Panc1 (cell line): ENCODE results near the gene KDM1B. TPM values are rescaled to one million over a fixed set of nuclear protein-coding genes. Genes with fewer than 3 reads are reported as not detected.

ENCODE experiments used
- ATAC-seq: fragments of 200-7000 bp; cut with Tn5 transposase; 2 replicates; pipeline ENCODE4 v1.9.1; 2020; ENCODE audit warnings: mild to moderate bottlenecking, moderate library complexity
- BruUV-seq: library from RNA; stranded (reverse); fragments of 400-500 nt; replicated peaks from 2 replicates; lab custom pipeline; 2021; lab: Mats Ljungman, UMichigan
- CTCF ChIA-PET: fragments of 300-600 bp; sonication (Branson Sonifier 250); formaldehyde crosslinking; loops from one replicate; lab custom pipeline; 2022; ENCODE audit warnings: antibody characterized with exemption; lab: Charles Lee
- POLR2A ChIA-PET: fragments of 300-600 bp; sonication (Branson Sonifier 250); formaldehyde crosslinking; loops from one replicate; lab custom pipeline; 2022; ENCODE audit warnings: antibody characterized with exemption; lab: Charles Lee
- DNase-seq: peaks from one replicate; pipeline ENCODE4 v3.0.0-alpha.2; 2010; ENCODE audit warnings: low read depth, low spot score
- H3K27ac ChIP-seq: 2 replicates; pipeline ENCODE4 v1.5.1; 2011; ENCODE audit warnings: mild to moderate bottlenecking, low read length, inconsistent platforms
- H3K27me3 ChIP-seq: fragments of 200-500 bp; sonication (Bioruptor generic); 2 replicates; pipeline ENCODE4 v1.6.0; 2014; ENCODE audit warnings: low read length, inconsistent platforms; ENCODE audit not compliant: control insufficient read depth, insufficient read depth
- H3K36me3 ChIP-seq: fragments of 200-500 bp; sonication (Bioruptor generic); 2 replicates; pipeline ENCODE4 v1.5.1; 2014; ENCODE audit warnings: inconsistent platforms, mild to moderate bottlenecking, low read length, moderate library complexity; ENCODE audit not compliant: control insufficient read depth, insufficient read depth
- H3K4me1 ChIP-seq: 2 replicates; pipeline ENCODE4 v1.5.1; 2011; ENCODE audit warnings: inconsistent platforms, mild to moderate bottlenecking, low read length, moderate library complexity; ENCODE audit not compliant: control insufficient read depth, insufficient read depth
- H3K4me3 ChIP-seq, 2 experiments: 2 replicates each; pipeline ENCODE4 v1.5.1; 2011 to 2012; ENCODE audit warnings: low read depth in 2 of 2, low read length in 2 of 2, mild to moderate bottlenecking in 2 of 2, inconsistent platforms in 1 of 2, moderate library complexity in 1 of 2
- H3K9me3 ChIP-seq: fragments of 200-500 bp; sonication (Bioruptor generic); 2 replicates; pipeline ENCODE4 v1.5.1; 2014; ENCODE audit warnings: low read depth, mild to moderate bottlenecking, inconsistent platforms, low read length, moderate library complexity; ENCODE audit not compliant: control insufficient read depth, insufficient read depth
- POLR2AphosphoS5 ChIP-seq: IDR thresholded peaks from 2 replicates; pipeline ENCODE4 v1.6.1; 2012; ENCODE audit warnings: mild to moderate bottlenecking, low read depth, low read length, moderate library complexity
- REST ChIP-seq, 2 experiments: IDR thresholded peaks; 2 replicates each; pipeline ENCODE4 v1.6.1; 2011 to 2012; ENCODE audit warnings: low read depth in 2 of 2, control low read depth in 1 of 2, low read length in 1 of 2, mild to moderate bottlenecking in 1 of 2, moderate library complexity in 1 of 2; ENCODE audit not compliant: insufficient read depth in 1 of 2
- SIN3A ChIP-seq: IDR thresholded peaks from 2 replicates; pipeline ENCODE4 v1.6.1; 2012; ENCODE audit warnings: low read depth, mild to moderate bottlenecking, low read length, moderate library complexity, borderline replicate concordance; ENCODE audit not compliant: insufficient read depth
- TCF7L2 ChIP-seq: IDR thresholded peaks from 2 replicates; pipeline ENCODE4 v1.6.1; 2011; ENCODE audit warnings: mild to moderate bottlenecking, low read depth, low read length, inconsistent platforms
- in situ Hi-C: cut with HindIII; loops from 2 replicates; pipeline ENCODE4 v1.10.0; 2016; ENCODE audit warnings: low sequenced_read_pairs, low pct_unique_long_range_greater_than_20kb
- intact Hi-C: fragments of 100-400 bp; cut with micrococcal nuclease; formaldehyde crosslinking; loops from one replicate; pipeline ENCODE4 v1.10.0; 2022; ENCODE audit not compliant: unreplicated experiment
- total RNA-seq: library from RNA; stranded (reverse); gene quantifications from one replicate; pipeline ENCODE4 v1.2.1, GENCODE V29; 2021; ENCODE audit not compliant: unreplicated experiment
- TF ChIP-seq, protein P1 (sequence below): fragments of 450-650 bp; IDR thresholded peaks from 2 replicates; pipeline ENCODE4 v1.5.1; 2017; ENCODE audit warnings: mild to moderate bottlenecking

KDM1B gene
- total RNA-seq, 1 experiment from 2014 or later = 27.1 TPM

DNA sequence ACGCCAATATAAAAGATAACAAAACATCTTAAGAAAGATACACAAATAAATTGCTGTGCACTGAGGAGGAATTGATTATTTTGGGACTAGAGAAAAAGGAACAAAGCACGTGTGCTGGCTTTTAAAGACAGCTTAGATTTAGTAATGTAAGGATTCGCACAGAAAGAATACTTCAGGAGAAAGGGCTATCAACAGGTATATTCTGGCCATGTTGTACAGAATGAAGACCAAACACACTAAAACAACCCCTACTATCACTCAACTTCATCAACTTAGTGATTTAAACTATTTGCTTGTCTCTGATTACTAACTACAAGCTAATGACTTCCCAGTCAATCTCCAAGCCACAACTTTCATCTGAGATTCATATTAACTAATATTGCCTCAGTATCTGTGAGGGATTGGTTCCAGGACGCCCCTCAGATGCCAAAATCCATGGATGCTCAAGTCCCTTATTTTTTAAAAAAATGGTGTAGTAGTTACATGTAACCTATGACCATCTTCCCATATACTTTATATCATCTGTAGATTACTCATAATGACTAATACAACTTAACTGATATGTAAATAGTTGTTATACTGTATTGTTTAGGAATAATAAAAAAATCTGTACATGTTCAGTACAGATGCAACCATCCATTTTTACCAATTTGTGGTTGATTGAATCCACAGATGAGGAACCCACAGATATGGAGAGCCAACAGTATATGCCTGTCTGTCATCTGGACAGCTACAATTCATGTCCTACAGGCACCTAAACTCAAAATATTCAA is 104.6 kb downstream of the KDM1B start:
- no peaks in the 10 kb centered on the region for H3K9me3 ChIP-seq
- no peaks in the 10 kb centered on the region for H3K27me3 ChIP-seq
- H3K4me1 ChIP-seq = peaks cover 23% of the 10 kb centered on the region
- peak overlapping the region; percentile 88 for H3K27ac ChIP-seq
- no TSS peak for BruUV-seq
- H3K4me3 ChIP-seq = no peak overlapping the region; a peak in 1 of 4 replicates
- in situ Hi-C loops (no loop called here), intact Hi-C loops (no loop called here)
- ChIA-PET POLR2A (interaction anchor here (0.6 kb wide), 2 partner anchors 247 to 379 kb away, joined by 3 to 4 read pairs; no protein-coding TSS in a partner anchor), CTCF (interaction anchor here (0.5 kb wide), 1 partner anchor 35 kb away, joined by 8 read pairs; no protein-coding TSS in a partner anchor)
- no peak for DNase-seq
- H3K36me3 ChIP-seq = peaks cover 32% of the 10 kb centered on the region
- no peak for TF ChIP-seq POLR2AphosphoS5
- TF ChIP-seq, protein P1, sequence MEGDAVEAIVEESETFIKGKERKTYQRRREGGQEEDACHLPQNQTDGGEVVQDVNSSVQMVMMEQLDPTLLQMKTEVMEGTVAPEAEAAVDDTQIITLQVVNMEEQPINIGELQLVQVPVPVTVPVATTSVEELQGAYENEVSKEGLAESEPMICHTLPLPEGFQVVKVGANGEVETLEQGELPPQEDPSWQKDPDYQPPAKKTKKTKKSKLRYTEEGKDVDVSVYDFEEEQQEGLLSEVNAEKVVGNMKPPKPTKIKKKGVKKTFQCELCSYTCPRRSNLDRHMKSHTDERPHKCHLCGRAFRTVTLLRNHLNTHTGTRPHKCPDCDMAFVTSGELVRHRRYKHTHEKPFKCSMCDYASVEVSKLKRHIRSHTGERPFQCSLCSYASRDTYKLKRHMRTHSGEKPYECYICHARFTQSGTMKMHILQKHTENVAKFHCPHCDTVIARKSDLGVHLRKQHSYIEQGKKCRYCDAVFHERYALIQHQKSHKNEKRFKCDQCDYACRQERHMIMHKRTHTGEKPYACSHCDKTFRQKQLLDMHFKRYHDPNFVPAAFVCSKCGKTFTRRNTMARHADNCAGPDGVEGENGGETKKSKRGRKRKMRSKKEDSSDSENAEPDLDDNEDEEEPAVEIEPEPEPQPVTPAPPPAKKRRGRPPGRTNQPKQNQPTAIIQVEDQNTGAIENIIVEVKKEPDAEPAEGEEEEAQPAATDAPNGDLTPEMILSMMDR = no peak
- no peak for TF ChIP-seq TCF7L2
- TF ChIP-seq SIN3A = no peak
- no peak for ATAC-seq

DNA sequence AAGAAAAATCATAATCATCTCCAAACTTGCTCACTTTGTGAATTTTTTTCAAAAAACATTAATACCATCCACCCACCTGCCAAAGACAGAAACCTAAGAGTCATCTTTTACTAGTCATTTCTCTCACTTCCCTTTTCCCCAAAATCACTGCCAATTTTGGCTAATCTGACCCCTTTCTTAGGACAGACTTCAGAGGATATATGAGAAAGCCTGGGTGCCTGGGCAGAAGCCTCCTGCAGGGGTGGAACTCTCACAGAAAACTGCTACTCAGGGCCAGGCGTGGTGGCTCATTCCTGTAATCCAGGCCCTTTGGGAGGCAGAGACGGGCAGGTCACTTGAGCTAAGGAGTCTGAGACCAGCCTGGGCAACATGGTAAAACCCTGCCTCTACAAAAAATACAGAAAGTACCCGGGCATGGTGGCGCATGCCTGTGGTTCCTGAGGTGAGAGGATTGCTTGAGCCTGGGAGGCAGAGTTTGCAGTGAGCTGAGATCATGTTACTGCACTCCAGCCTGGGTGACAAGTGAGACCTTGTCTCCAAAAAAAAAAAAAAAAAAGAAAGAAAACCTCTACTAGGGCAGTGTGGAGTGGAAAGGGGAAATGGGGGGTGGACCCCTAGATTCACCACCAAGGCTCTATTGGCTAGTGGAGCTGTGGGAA is 105.4 kb downstream of the KDM1B start:
- H3K4me1 ChIP-seq = peaks cover 23% of the 10 kb centered on the region
- ATAC-seq = 0 out of 2 replicates have a peak, but pooled peaks have one; percentile 1
- BruUV-seq = no TSS peak
- in situ Hi-C loops (no loop called here), intact Hi-C loops (no loop called here)
- peak overlapping the region; percentile 88 for H3K27ac ChIP-seq
- DNase-seq = no peak
- peaks cover 4% of the 10 kb centered on the region; the same call in 1 of the 2 replicates for H3K9me3 ChIP-seq
- peaks cover 26% of the 10 kb centered on the region for H3K36me3 ChIP-seq
- H3K27me3 ChIP-seq = no peaks in the 10 kb centered on the region
- POLR2A ChIA-PET = interaction anchor here (0.6 kb wide), 1 partner anchor 84 kb away, joined by 5 read pairs; no protein-coding TSS in a partner anchor
- peak overlapping the region; percentile 83 to 93 for H3K4me3 ChIP-seq
- CTCF ChIA-PET = interaction anchor here (0.5 kb wide), 1 partner anchor 35 kb away, joined by 8 read pairs; no protein-coding TSS in a partner anchor
- TF ChIP-seq TCF7L2 (no peak), POLR2AphosphoS5 (no peak), REST (IDR thresholded peaks at IDR 0.05; ENCODE audit: insufficient read depth in 1 of 2, low read depth in 2 of 2, low read length in 1 of 2) (no peak), SIN3A (no peak)
- TF ChIP-seq, protein P1 = no peak
